Measurements from ENCODE around the gene ARF6.

The ARF6 gene

GRCh38 chr14:49940808-49941421 is 48.0 kb downstream of the ARF6 start:
- peak; percentile 1 for DNase-seq (ENCODE audit: low read depth)

- no peak for DNase-seq (ENCODE audit: low read depth)
Measured at GRCh38 chr14:49942090-49942489, 49.2 kb downstream of the ARF6 start.

GRCh38 chr14:49944501-49944900 is 51.6 kb downstream of the ARF6 start:
- DNase-seq (ENCODE audit: low read depth): no peak

DNA sequence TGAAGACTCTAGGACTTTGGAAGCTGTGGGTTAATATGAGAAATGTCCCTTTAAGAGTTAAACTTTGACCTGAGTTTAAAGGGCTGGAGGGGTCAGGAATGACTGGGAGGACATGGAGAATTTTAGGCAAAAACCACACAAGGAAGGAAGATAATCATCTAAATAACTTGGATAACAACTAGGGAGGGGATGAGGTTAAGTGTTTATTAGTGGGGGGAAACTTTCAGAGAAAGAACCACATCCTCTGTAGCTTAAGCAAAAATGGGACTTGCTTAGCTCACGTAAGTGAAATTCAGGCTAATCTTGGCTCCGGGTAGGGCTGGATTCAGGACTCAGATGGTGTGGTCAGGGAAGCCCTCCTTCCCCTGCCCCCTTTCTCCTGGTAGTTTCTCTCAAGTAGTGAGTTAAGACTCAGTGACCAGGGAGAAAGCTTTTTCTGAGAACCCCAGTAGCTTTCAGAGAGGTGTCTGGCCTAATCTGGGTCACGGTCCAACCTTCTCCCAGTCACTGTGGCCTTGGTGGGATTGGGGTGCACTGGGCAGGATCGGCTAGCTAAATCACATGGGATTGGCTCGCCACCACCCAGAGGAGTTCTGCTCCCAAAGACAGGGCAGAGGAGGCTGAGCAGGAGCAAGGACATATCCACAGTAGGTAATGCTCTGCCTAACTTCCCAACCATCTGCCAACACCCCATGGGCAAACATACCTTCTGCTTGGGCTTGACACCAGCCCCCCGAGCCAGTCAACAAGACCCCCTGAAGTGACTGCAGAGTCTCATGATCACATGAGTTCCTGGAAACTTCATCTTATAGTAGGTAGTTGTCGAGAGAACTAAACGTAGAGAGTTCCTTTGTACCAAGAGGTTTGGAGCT is 52.8 kb downstream of the ARF6 start:
- DNase-seq (ENCODE audit: low read depth): no peak
